SK-N-MC (cell line): ENCODE data around the gene OR2G6.
"Not testable (repeated sequence)": the region's sequence is repeated elsewhere in the genome, so short reads cannot be mapped to it uniquely, and the experiment has no call there.

Experiments used
- DNase-seq: peaks from one replicate; pipeline ENCODE4 v3.0.0-alpha.2; 2011; ENCODE audit warnings: low read depth, low spot score
- H3K27ac ChIP-seq: fragments of 200-600 bp; sonication (generic); 2 replicates; pipeline ENCODE4 v1.5.1; 2016; ENCODE audit warnings: mixed run types
- H3K36me3 ChIP-seq: fragments of 200-600 bp; sonication (generic); 2 replicates; pipeline ENCODE4 v1.6.1; 2017; ENCODE audit warnings: antibody characterized with exemption, low read length, mixed read lengths; ENCODE audit not compliant: insufficient read depth
- H3K4me3 ChIP-seq: fragments of 200-600 bp; sonication (generic); 2 replicates; pipeline ENCODE4 v1.5.1; 2016
- H3K9ac ChIP-seq: fragments of 200-600 bp; sonication (generic); 2 replicates; pipeline ENCODE4 v1.8.0; 2017; ENCODE audit warnings: mixed run types, mixed read lengths; ENCODE audit not compliant: insufficient read length
- H3K9me3 ChIP-seq: fragments of 200-600 bp; sonication (generic); 2 replicates; pipeline ENCODE4 v1.6.1; 2017; ENCODE audit warnings: low read depth, mild to moderate bottlenecking, antibody characterized with exemption, low read length, moderate library complexity, mixed read lengths
- EZH2 ChIP-seq: fragments of 200-600 bp; sonication (generic); IDR thresholded peaks from one replicate; pipeline ENCODE4 v1.6.1; 2017; ENCODE audit warnings: antibody characterized with exemption
- FOXP2 ChIP-seq: optimal IDR thresholded peaks from 2 replicates; pipeline ENCODE3; 2011; ENCODE audit warnings: mild to moderate bottlenecking, moderate library complexity; ENCODE audit not compliant: insufficient read depth; ENCODE audit errors: extremely low read length, control extremely low read depth
- POLR2AphosphoS5 ChIP-seq: IDR thresholded peaks from 2 replicates; pipeline ENCODE4 v1.6.1; 2012; ENCODE audit warnings: mild to moderate bottlenecking, low read depth, low read length, borderline replicate concordance

The OR2G6 gene

GRCh38 chr1:248521856-248522255 lies 14.0 kb downstream of the OR2G6 start:
- TF ChIP-seq EZH2 = no peak
- TF ChIP-seq FOXP2 = no peak
- no peak for TF ChIP-seq POLR2AphosphoS5
- Histone ChIP-seq H3K27ac (no peak overlapping the region), H3K9me3 (no peaks in the 10 kb centered on the region), H3K4me3 (no peak overlapping the region), H3K9ac (no peak overlapping the region), H3K36me3 (no peaks in the 10 kb centered on the region)
- DNase-seq = no peak

- H3K4me3 ChIP-seq, DNase-seq, H3K9me3 ChIP-seq, H3K27ac ChIP-seq, H3K9ac ChIP-seq, H3K36me3 ChIP-seq: not testable (repeated sequence)
Observed at GRCh38 chr1:248537449-248537848, 29.6 kb downstream of the OR2G6 start.

- not testable (repeated sequence) for H3K9ac ChIP-seq
Observed at GRCh38 chr1:248547383-248547782, 39.5 kb downstream of the OR2G6 start.

GRCh38 chr1:248551027-248551426 lies 43.2 kb downstream of the OR2G6 start:
- not testable (repeated sequence) for H3K9ac ChIP-seq, H3K9me3 ChIP-seq, H3K27ac ChIP-seq, H3K36me3 ChIP-seq, DNase-seq, H3K4me3 ChIP-seq

More at GRCh38 chr1:248547383-248547782, 39.5 kb downstream of the OR2G6 start:
- H3K27ac ChIP-seq, H3K4me3 ChIP-seq, H3K36me3 ChIP-seq, H3K9me3 ChIP-seq, DNase-seq: not testable (repeated sequence)

- not testable (repeated sequence) for H3K36me3 ChIP-seq, H3K9me3 ChIP-seq, H3K4me3 ChIP-seq
Observed at GRCh38 chr1:248562672-248563071, 54.8 kb downstream of the OR2G6 start, which contains the start of gene OR2T29. Gene OR2T29 (minus strand): TSS chr1:248562772. CDS start chr1:248559491, 3,281 bp downstream.

GRCh38 chr1:248565530-248566373 lies 57.9 kb downstream of the OR2G6 start:
- not testable (repeated sequence) for H3K27ac ChIP-seq, DNase-seq, H3K9me3 ChIP-seq, H3K36me3 ChIP-seq, H3K4me3 ChIP-seq, H3K9ac ChIP-seq

More at GRCh38 chr1:248562672-248563071, 54.8 kb downstream of the OR2G6 start, which contains the start of gene OR2T29:
- not testable (repeated sequence) for DNase-seq, H3K27ac ChIP-seq, H3K9ac ChIP-seq

GRCh38 chr1:248569049-248569448 lies 61.2 kb downstream of the OR2G6 start:
- not testable (repeated sequence) for H3K9ac ChIP-seq, H3K27ac ChIP-seq, H3K36me3 ChIP-seq, H3K4me3 ChIP-seq, DNase-seq, H3K9me3 ChIP-seq

- not testable (repeated sequence) for H3K27ac ChIP-seq, H3K9me3 ChIP-seq, H3K4me3 ChIP-seq, H3K9ac ChIP-seq, H3K36me3 ChIP-seq
- DNase-seq = peak; percentile 30
Observed at GRCh38 chr1:248570811-248571210, 62.9 kb downstream of the OR2G6 start.

- not testable (repeated sequence) for DNase-seq, H3K4me3 ChIP-seq, H3K27ac ChIP-seq, H3K9ac ChIP-seq, H3K36me3 ChIP-seq, H3K9me3 ChIP-seq
Observed at GRCh38 chr1:248572049-248572448, 64.2 kb downstream of the OR2G6 start.

- not testable (repeated sequence) for H3K27ac ChIP-seq, H3K9me3 ChIP-seq, DNase-seq, H3K9ac ChIP-seq, H3K36me3 ChIP-seq, H3K4me3 ChIP-seq
Observed at GRCh38 chr1:248573856-248574255, 66.0 kb downstream of the OR2G6 start.

- not testable (repeated sequence) for H3K27ac ChIP-seq, H3K4me3 ChIP-seq
Observed at GRCh38 chr1:248574657-248575056, 66.8 kb downstream of the OR2G6 start, which contains the start of gene OR2T34. Gene OR2T34 (minus strand): TSS chr1:248574757. CDS start chr1:248574757, 0 bp downstream.

More at GRCh38 chr1:248574657-248575056, 66.8 kb downstream of the OR2G6 start, which contains the start of gene OR2T34:
- not testable (repeated sequence) for H3K9me3 ChIP-seq, DNase-seq, H3K36me3 ChIP-seq, H3K9ac ChIP-seq
